Urothelium cell line (cell line): ENCODE results near the gene EPHA3.

ENCODE experiments used
- DNase-seq: peaks from one replicate; pipeline ENCODE4 v3.0.0; 2011; ENCODE audit warnings: low spot score, mixed read lengths
- FAIRE-seq: peaks from 2 replicates; lab custom pipeline; 2011; peaks lifted over from hg19 to GRCh38; lab: Jason Lieb, UNC

EPHA3 gene

GRCh38 chr3:89434621-89435380 is 327.4 kb downstream of the EPHA3 start:
- DNase-seq (no peak), FAIRE-seq (no peak)

- no peak for DNase-seq
- no peak for FAIRE-seq
These were observed 329.4 kb downstream of the EPHA3 start for GRCh38 chr3:89436846-89437245.

- no peak for FAIRE-seq
- no peak for DNase-seq
These were observed 333.0 kb downstream of the EPHA3 start for GRCh38 chr3:89440386-89440785.

- no peak for FAIRE-seq
- no peak for DNase-seq
These were observed 333.7 kb downstream of the EPHA3 start for GRCh38 chr3:89441141-89441540.

- no peak for FAIRE-seq
- no peak for DNase-seq
These were observed 339.2 kb downstream of the EPHA3 start for GRCh38 chr3:89446593-89446992.

- DNase-seq (no peak), FAIRE-seq (no peak)
These were observed 339.8 kb downstream of the EPHA3 start for GRCh38 chr3:89447243-89447642.

GRCh38 chr3:89449086-89449485 is 341.7 kb downstream of the EPHA3 start:
- no peak for FAIRE-seq
- no peak for DNase-seq

- DNase-seq (no peak), FAIRE-seq (no peak)
These were observed 344.6 kb downstream of the EPHA3 start for GRCh38 chr3:89452066-89452465.

GRCh38 chr3:89455240-89455639 is 347.8 kb downstream of the EPHA3 start:
- no peak for FAIRE-seq

GRCh38 chr3:89467898-89468363 is 360.5 kb downstream of the EPHA3 start:
- FAIRE-seq = no peak
- no peak for DNase-seq

More at GRCh38 chr3:89455240-89455639, 347.8 kb downstream of the EPHA3 start:
- no peak for DNase-seq

- DNase-seq = no peak
- FAIRE-seq = no peak
These were observed 364.7 kb downstream of the EPHA3 start for GRCh38 chr3:89472101-89472500.

GRCh38 chr3:89474333-89475130 is 367.1 kb downstream of the EPHA3 start:
- DNase-seq (no peak), FAIRE-seq (no peak)

- FAIRE-seq (no peak), DNase-seq (no peak)
These were observed 381.6 kb downstream of the EPHA3 start for GRCh38 chr3:89488800-89489580.

GRCh38 chr3:89490129-89490528 is 382.7 kb downstream of the EPHA3 start:
- FAIRE-seq (no peak), DNase-seq (no peak)

- DNase-seq (no peak), FAIRE-seq (no peak)
These were observed 387.3 kb downstream of the EPHA3 start for GRCh38 chr3:89494734-89495133.

- DNase-seq (no peak), FAIRE-seq (no peak)
These were observed 396.5 kb downstream of the EPHA3 start for GRCh38 chr3:89503891-89504391.

GRCh38 chr3:89504432-89504831 is 397.0 kb downstream of the EPHA3 start:
- FAIRE-seq (no peak), DNase-seq (no peak)

- DNase-seq (no peak), FAIRE-seq (no peak)
These were observed 399.2 kb downstream of the EPHA3 start for GRCh38 chr3:89506462-89507103.

- DNase-seq = no peak
- FAIRE-seq = no peak
These were observed 413.9 kb downstream of the EPHA3 start for GRCh38 chr3:89521328-89521727.

GRCh38 chr3:89522155-89522554 is 414.7 kb downstream of the EPHA3 start:
- no peak for DNase-seq
- FAIRE-seq = no peak

GRCh38 chr3:89525609-89526008 is 418.2 kb downstream of the EPHA3 start:
- no peak for DNase-seq
- no peak for FAIRE-seq
